Suprapubic skin (tissue), 3 donors: ENCODE data around the gene AHNAK2.

Experiments
- POLR2AphosphoS5 ChIP-seq, 3 donors: sonication (generic); formaldehyde crosslinking; IDR thresholded peaks; one replicate each; pipeline ENCODE4 v1.6.1; 2017; ENCODE audit warnings: antibody characterized with exemption in 3 of 3
- TF ChIP-seq, protein P1 (sequence below), 2 donors: fragments of 200-600 bp in 1 of 2; fragments of 450-650 bp in 1 of 2; sonication (generic) in 1 of 2; IDR thresholded peaks; one replicate each; pipeline ENCODE4 v1.5.1; 2016 to 2019; ENCODE audit warnings: antibody characterized with exemption in 2 of 2, mild to moderate bottlenecking in 1 of 2, moderate library complexity in 1 of 2

DNA sequence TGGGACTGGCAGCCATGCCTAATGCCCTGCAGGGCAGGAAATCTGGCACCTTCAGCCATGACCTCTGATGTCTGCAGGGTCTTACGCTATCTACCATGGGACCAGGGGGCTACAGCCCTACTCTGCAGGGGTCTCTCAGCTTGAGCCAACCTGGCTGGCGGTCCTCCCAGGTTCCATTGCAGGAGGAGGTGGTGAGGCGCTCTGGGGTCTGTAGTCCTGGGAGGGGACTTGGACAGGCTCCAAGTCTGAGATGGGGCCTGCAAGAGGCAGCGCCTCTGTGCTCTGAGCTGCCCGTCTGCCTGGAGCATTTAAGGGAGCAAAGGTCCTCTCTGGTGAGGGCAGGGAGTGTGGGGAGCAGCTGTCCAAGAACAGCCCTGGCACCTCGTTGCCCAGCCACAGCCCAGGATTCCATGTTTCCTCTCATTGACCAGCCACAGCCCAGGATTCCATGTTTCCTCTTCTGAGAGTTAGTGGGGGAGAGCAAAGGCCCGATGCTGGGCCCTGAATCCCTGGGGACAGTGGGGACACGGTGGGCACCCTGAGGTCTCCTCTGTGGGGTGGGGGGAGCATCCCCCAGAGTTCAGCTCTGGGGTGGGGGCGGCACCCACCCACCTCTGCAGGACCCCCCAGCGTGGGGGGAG lies 52.8 kb downstream of the AHNAK2 start:
- TF ChIP-seq, protein P1, sequence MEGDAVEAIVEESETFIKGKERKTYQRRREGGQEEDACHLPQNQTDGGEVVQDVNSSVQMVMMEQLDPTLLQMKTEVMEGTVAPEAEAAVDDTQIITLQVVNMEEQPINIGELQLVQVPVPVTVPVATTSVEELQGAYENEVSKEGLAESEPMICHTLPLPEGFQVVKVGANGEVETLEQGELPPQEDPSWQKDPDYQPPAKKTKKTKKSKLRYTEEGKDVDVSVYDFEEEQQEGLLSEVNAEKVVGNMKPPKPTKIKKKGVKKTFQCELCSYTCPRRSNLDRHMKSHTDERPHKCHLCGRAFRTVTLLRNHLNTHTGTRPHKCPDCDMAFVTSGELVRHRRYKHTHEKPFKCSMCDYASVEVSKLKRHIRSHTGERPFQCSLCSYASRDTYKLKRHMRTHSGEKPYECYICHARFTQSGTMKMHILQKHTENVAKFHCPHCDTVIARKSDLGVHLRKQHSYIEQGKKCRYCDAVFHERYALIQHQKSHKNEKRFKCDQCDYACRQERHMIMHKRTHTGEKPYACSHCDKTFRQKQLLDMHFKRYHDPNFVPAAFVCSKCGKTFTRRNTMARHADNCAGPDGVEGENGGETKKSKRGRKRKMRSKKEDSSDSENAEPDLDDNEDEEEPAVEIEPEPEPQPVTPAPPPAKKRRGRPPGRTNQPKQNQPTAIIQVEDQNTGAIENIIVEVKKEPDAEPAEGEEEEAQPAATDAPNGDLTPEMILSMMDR (IDR thresholded peaks at IDR 0.05), result no peak
- no peak for TF ChIP-seq POLR2AphosphoS5 (IDR thresholded peaks at IDR 0.05)
